ENCODE measurements around the gene GRAMD4.

DNA sequence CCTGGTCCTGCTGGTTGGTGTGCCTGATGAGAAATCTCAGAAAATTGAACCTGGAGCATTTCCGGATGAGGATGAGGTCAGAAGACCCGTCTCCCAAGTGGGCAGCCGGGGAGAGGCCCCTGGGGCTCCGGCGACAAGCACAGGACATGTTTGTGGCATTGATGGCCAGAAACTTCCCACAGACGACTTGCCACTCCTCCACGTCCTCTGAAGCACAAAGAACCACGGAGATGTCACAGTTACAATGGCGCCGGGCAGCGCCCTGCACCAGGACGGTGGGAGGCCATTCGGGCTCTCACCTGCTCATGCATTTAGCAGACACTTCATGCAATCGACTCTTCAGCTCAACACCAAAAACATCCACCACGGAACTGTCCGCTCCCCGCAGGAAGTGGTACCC, 71.4 kb downstream of the GRAMD4 start:
- TF ChIP-seq, protein P1, sequence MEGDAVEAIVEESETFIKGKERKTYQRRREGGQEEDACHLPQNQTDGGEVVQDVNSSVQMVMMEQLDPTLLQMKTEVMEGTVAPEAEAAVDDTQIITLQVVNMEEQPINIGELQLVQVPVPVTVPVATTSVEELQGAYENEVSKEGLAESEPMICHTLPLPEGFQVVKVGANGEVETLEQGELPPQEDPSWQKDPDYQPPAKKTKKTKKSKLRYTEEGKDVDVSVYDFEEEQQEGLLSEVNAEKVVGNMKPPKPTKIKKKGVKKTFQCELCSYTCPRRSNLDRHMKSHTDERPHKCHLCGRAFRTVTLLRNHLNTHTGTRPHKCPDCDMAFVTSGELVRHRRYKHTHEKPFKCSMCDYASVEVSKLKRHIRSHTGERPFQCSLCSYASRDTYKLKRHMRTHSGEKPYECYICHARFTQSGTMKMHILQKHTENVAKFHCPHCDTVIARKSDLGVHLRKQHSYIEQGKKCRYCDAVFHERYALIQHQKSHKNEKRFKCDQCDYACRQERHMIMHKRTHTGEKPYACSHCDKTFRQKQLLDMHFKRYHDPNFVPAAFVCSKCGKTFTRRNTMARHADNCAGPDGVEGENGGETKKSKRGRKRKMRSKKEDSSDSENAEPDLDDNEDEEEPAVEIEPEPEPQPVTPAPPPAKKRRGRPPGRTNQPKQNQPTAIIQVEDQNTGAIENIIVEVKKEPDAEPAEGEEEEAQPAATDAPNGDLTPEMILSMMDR (IDR thresholded peaks at IDR 0.05) = no peak
- no peak for TF ChIP-seq POLR2A (IDR thresholded peaks at IDR 0.05)
- no peak for TF ChIP-seq EP300 (IDR thresholded peaks at IDR 0.05; ENCODE audit: low read depth)

Measured in transverse colon (tissue), 3 donors.